Activated B cell treated with CpG ODN at 0.5 μM for 24 hours (primary cell): ENCODE results near the gene KCNN1. TPM values are rescaled to one million over a fixed set of nuclear protein-coding genes. Genes with fewer than 3 reads are reported as not detected.
"Not testable (repeated sequence)": the region's sequence is repeated elsewhere in the genome, so short reads cannot be mapped to it uniquely, and the experiment has no call there.

Experiments used
- ATAC-seq: fragments of 200-7000 bp; cut with Tn5 transposase; one replicate; pipeline ENCODE4 v1.10.0; 2021; ENCODE audit warnings: low read depth, mild to moderate bottlenecking, moderate library complexity
- CTCF ChIA-PET: fragments of 350-600 bp; sonication (Branson Sonifier 250); formaldehyde crosslinking; loops from one replicate; lab custom pipeline; 2021; ENCODE audit warnings: antibody characterized with exemption; lab: Charles Lee
- POLR2A ChIA-PET: fragments of 350-600 bp; sonication (Branson Sonifier 250); formaldehyde crosslinking; loops from one replicate; lab custom pipeline; 2021; ENCODE audit warnings: antibody characterized with exemption; lab: Charles Lee
- DNase-seq: peaks from one replicate; pipeline ENCODE4 v3.0.0; 2022
- H3K27ac Mint-ChIP-seq: one replicate; pipeline ENCODE4 v1.8.0; 2020; ENCODE audit warnings: mixed read lengths
- H3K27me3 Mint-ChIP-seq: one replicate; pipeline ENCODE4 v1.8.0; 2021; ENCODE audit warnings: mixed read lengths
- H3K36me3 Mint-ChIP-seq: one replicate; pipeline ENCODE4 v1.8.0; 2021; ENCODE audit warnings: low read depth, mixed read lengths
- H3K4me1 Mint-ChIP-seq: one replicate; pipeline ENCODE4 v1.8.0; 2021; ENCODE audit warnings: mixed read lengths
- H3K4me3 Mint-ChIP-seq: one replicate; pipeline ENCODE4 v1.8.0; 2020; ENCODE audit warnings: mild to moderate bottlenecking, mixed read lengths
- H3K9me3 Mint-ChIP-seq: one replicate; pipeline ENCODE4 v1.8.0; 2020; ENCODE audit warnings: mixed read lengths
- CTCF ChIP-seq: fragments of 200-600 bp; IDR thresholded peaks from one replicate; pipeline ENCODE4 v1.8.0; 2022; ENCODE audit warnings: antibody characterized with exemption, mild to moderate bottlenecking
- intact Hi-C: fragments of 100-400 bp; cut with micrococcal nuclease; formaldehyde crosslinking; loops from one replicate; pipeline ENCODE4 v1.15.1; 2024
- total RNA-seq: library from RNA; stranded (reverse); gene quantifications from 2 replicates; pipeline ENCODE4 v1.2.3, GENCODE V29; 2022

Gene KCNN1
- total RNA-seq, 1 donor from 2014 or later = not detected

- H3K27ac Mint-ChIP-seq = no peak overlapping the region
- DNase-seq (no peak), ATAC-seq (no peak)
- peaks cover 18% of the 10 kb centered on the region for H3K4me1 Mint-ChIP-seq
- H3K27me3 Mint-ChIP-seq = no peaks in the 10 kb centered on the region
- intact Hi-C loops = no loop called here
- TF ChIP-seq CTCF = no peak
- POLR2A ChIA-PET = interaction anchor here (0.9 kb wide), 1 partner anchor 41 kb away, joined by 3 read pairs; no protein-coding TSS in a partner anchor
- no peaks in the 10 kb centered on the region for H3K9me3 Mint-ChIP-seq
- H3K4me3 Mint-ChIP-seq = no peak overlapping the region
- no peaks in the 10 kb centered on the region for H3K36me3 Mint-ChIP-seq
- CTCF ChIA-PET = interaction anchor here (1.6 kb wide), 1 partner anchor 19 kb away, joined by 3 read pairs; no protein-coding TSS in a partner anchor
These were observed 10.1 kb downstream of the KCNN1 start for GRCh38 chr19:17977021-17977420.

GRCh38 chr19:17977488-17977887, 10.6 kb downstream of the KCNN1 start:
- POLR2A ChIA-PET = interaction anchor here (0.9 kb wide), 1 partner anchor 42 kb away, joined by 3 read pairs; no protein-coding TSS in a partner anchor
- H3K36me3 Mint-ChIP-seq = no peaks in the 10 kb centered on the region
- H3K4me3 Mint-ChIP-seq = no peak overlapping the region
- no peak for TF ChIP-seq CTCF
- peaks cover 18% of the 10 kb centered on the region for H3K4me1 Mint-ChIP-seq
- H3K27ac Mint-ChIP-seq = no peak overlapping the region
- no peaks in the 10 kb centered on the region for H3K27me3 Mint-ChIP-seq
- no peaks in the 10 kb centered on the region for H3K9me3 Mint-ChIP-seq
- CTCF ChIA-PET = interaction anchor here (1.6 kb wide), 1 partner anchor 19 kb away, joined by 3 read pairs; no protein-coding TSS in a partner anchor
- DNase-seq = no peak
- intact Hi-C loops = no loop called here
- ATAC-seq = no peak

- ChIA-PET POLR2A (no interaction called here), CTCF (no interaction called here)
- DNase-seq (no peak), ATAC-seq (no peak)
- H3K9me3 Mint-ChIP-seq = no peaks in the 10 kb centered on the region
- no peak for TF ChIP-seq CTCF
- no peak overlapping the region for H3K27ac Mint-ChIP-seq
- peaks cover 2% of the 10 kb centered on the region for H3K27me3 Mint-ChIP-seq
- no peaks in the 10 kb centered on the region for H3K36me3 Mint-ChIP-seq
- no peak overlapping the region for H3K4me3 Mint-ChIP-seq
- peaks cover 18% of the 10 kb centered on the region for H3K4me1 Mint-ChIP-seq
- intact Hi-C loops = no loop called here
These were observed 14.7 kb downstream of the KCNN1 start for GRCh38 chr19:17981611-17982010.

GRCh38 chr19:17982430-17982829, 15.5 kb downstream of the KCNN1 start:
- DNase-seq (no peak), ATAC-seq (no peak)
- intact Hi-C loops = no loop called here
- CTCF ChIA-PET = no interaction called here
- H3K9me3 Mint-ChIP-seq = no peaks in the 10 kb centered on the region
- no peaks in the 10 kb centered on the region for H3K36me3 Mint-ChIP-seq
- TF ChIP-seq CTCF = no peak
- H3K4me3 Mint-ChIP-seq = no peak overlapping the region
- no peak overlapping the region for H3K27ac Mint-ChIP-seq
- POLR2A ChIA-PET = no interaction called here
- H3K27me3 Mint-ChIP-seq = peaks cover 2% of the 10 kb centered on the region
- peaks cover 18% of the 10 kb centered on the region for H3K4me1 Mint-ChIP-seq

GRCh38 chr19:17985037-17985818, 18.3 kb downstream of the KCNN1 start:
- Mint-ChIP-seq H3K9me3 (no peaks in the 10 kb centered on the region), H3K36me3 (no peaks in the 10 kb centered on the region), H3K4me3 (no peak overlapping the region), H3K4me1 (peaks cover 8% of the 10 kb centered on the region), H3K27me3 (peaks cover 2% of the 10 kb centered on the region), H3K27ac (no peak overlapping the region)
- TF ChIP-seq CTCF = no peak
- ChIA-PET POLR2A (no interaction called here), CTCF (interaction anchor here (0.7 kb wide), 1 partner anchor 47 kb away, joined by 3 read pairs; no protein-coding TSS in a partner anchor)
- DNase-seq (no peak), ATAC-seq (no peak)
- intact Hi-C loops = no loop called here

- H3K27ac Mint-ChIP-seq, H3K4me3 Mint-ChIP-seq, H3K27me3 Mint-ChIP-seq, ATAC-seq, CTCF ChIA-PET, DNase-seq, intact Hi-C loops, H3K36me3 Mint-ChIP-seq, H3K4me1 Mint-ChIP-seq, H3K9me3 Mint-ChIP-seq: not testable (repeated sequence)
- POLR2A ChIA-PET = interaction anchor here (0.8 kb wide), 1 partner anchor 54 kb away, joined by 4 read pairs; the partner anchor contains the start of gene CCDC124
These were observed 19.7 kb downstream of the KCNN1 start for GRCh38 chr19:17986569-17986968.
